Dedifferentiated amniotic fluid mesenchymal stem cell (primary cell): ENCODE measurements around the gene CALY.

Source experiments
- DNase-seq: peaks from one replicate; pipeline ENCODE4 v3.0.0-alpha.2; 2016; ENCODE audit errors: extremely low spot score

Gene CALY

GRCh38 chr10:133351408-133352318, 15.0 kb upstream of the CALY start:
- DNase-seq = no peak

- DNase-seq = no peak
Observed at GRCh38 chr10:133350950-133351329, 14.2 kb upstream of the CALY start.

GRCh38 chr10:133350283-133350949, 13.7 kb upstream of the CALY start:
- DNase-seq = no peak

GRCh38 chr10:133349577-133350011, 12.9 kb upstream of the CALY start:
- DNase-seq = no peak

- no peak for DNase-seq
Observed at GRCh38 chr10:133349160-133349568, 12.5 kb upstream of the CALY start.

GRCh38 chr10:133347710-133348517, 11.2 kb upstream of the CALY start:
- no peak for DNase-seq

GRCh38 chr10:133346413-133346812, 9.7 kb upstream of the CALY start:
- no peak for DNase-seq

- no peak for DNase-seq
Observed at GRCh38 chr10:133344236-133344635, 7.5 kb upstream of the CALY start.

- DNase-seq = no peak
Observed at GRCh38 chr10:133343558-133343957, 6.9 kb upstream of the CALY start.

- no peak for DNase-seq
Observed at GRCh38 chr10:133342942-133343341, 6.2 kb upstream of the CALY start.

GRCh38 chr10:133341983-133342382, 5.3 kb upstream of the CALY start:
- DNase-seq = no peak

- DNase-seq = no peak
Observed at GRCh38 chr10:133339708-133340380, 3.1 kb upstream of the CALY start.

GRCh38 chr10:133338080-133339071, 1.7 kb upstream of the CALY start:
- DNase-seq = no peak

- DNase-seq = no peak
Observed at GRCh38 chr10:133337370-133337725, 652 bp upstream of the CALY start.

- no peak for DNase-seq
Observed at GRCh38 chr10:133336118-133336576, 549 bp downstream of the CALY start.

GRCh38 chr10:133335246-133336117, 1.2 kb downstream of the CALY start:
- peak; percentile 42 for DNase-seq

- no peak for DNase-seq
Observed at GRCh38 chr10:133334503-133335245, 2.0 kb downstream of the CALY start.

- DNase-seq = no peak
Observed at GRCh38 chr10:133332936-133333699, 3.6 kb downstream of the CALY start.
